CD4-positive, alpha-beta T cell treated with Interleukin-4 for 1 hour (primary cell): ENCODE measurements around the gene SAYSD1.
"Not testable (repeated sequence)": the region's sequence is repeated elsewhere in the genome, so short reads cannot be mapped to it uniquely, and the experiment has no call there.

Source experiments
- DNase-seq, 2 donors: peaks; one replicate each; pipeline ENCODE4 v3.0.0-alpha.2; 2020 to 2022

Gene SAYSD1

GRCh38 chr6:39114704-39115599 is at the start of gene SAYSD1:
SAYSD1 (minus strand) TSS chr6:39115186; CDS start chr6:39115089, 97 bp downstream.
- peak; percentile 93 to 95 for DNase-seq

DNA sequence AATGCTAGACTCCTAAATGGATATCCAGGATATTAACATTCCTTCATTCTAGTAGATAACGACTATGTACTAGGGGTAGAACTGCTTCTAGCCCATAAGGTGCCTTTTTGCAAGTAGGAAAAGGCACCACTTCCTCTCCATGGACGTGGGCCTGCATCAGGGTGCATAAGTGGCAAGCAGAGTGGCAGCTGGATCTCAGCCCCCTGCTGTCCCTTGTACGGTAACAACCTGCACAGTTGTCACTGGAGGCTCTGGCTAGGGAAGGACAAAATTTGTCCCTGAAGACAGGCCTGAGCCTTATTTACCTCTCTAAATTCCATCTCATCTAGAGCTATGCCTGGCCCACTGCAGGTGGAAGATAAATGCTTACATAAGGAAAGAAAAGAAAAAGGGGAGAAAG is 42.5 kb upstream of the SAYSD1 start:
- no peak for DNase-seq

DNA sequence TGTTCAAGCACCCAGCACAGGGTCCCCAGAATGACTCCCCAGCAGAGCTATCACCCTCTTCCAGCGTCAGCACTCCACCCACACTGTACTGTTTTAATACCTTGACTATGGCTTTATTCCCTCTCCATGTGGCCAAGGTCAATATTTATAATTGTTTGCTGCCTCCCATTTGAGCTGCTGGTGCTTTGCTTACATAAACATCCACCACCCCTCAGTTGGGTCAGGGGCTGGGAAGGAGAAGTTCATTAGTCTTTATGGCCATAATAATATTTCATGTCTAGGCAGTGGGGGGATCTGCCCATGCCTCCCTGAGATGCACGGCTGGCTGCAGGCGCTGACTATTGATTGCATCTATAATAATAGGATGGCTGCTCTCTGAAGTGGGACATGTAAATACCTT is 41.8 kb upstream of the SAYSD1 start:
- DNase-seq, result no peak

GRCh38 chr6:39154705-39155104 is 39.7 kb upstream of the SAYSD1 start:
- no peak for DNase-seq

- no peak for DNase-seq
Measured at GRCh38 chr6:39153766-39154397, 38.9 kb upstream of the SAYSD1 start.

- DNase-seq, result no peak
Measured at GRCh38 chr6:39152262-39152661, 37.3 kb upstream of the SAYSD1 start.

DNA sequence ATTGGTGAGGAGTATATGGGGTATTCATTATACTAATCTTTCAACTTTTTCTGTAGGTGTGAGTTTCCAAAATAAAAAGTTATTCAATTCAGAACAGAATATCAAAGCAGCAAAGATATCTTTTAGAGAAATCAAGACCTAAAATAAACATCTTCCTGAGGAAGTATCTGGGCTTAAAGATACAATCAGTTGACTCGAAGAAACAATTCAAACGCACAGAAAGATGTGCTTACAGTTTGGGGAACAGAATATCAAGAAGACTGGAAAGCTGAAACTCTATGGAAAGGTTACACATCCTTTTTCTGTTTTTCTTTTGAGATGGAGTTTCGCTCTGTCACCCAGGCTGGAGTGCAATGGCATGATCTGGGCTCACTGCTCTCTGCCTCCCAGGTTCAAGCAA is 36.2 kb upstream of the SAYSD1 start:
- DNase-seq, result no peak

GRCh38 chr6:39144481-39145173 is 29.6 kb upstream of the SAYSD1 start:
- no peak for DNase-seq

GRCh38 chr6:39143238-39143930 is 28.4 kb upstream of the SAYSD1 start:
- no peak for DNase-seq

DNA sequence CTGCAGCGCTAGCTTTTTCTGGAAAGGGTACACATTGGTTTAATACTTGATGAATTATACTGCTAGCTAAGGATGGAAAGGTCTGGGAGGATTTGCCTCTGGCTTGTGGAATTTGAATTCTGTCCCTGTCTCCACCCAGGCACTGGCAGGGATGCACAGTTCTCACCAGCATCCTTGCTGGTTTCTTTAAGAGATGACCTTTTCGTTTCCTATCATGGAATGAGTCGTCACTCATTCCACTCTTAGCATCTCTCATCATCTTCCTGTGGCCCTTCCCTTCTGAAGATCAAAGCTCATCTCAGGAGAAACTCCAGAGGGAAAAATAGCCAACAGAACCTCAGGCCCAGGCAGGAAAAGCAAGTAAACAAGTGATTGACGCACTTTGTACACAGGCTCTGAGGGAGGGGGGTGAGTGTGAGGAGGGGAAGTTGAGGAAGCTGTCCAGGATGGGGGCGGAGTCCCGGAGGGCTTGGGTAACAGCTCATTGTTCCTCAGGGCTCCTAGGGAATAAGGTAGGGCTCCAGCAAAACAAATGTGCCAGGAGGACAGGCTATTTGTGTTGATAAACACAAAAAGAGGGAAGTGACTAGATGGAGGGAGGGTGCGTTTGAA is 25.7 kb upstream of the SAYSD1 start:
- DNase-seq, result no peak

DNA sequence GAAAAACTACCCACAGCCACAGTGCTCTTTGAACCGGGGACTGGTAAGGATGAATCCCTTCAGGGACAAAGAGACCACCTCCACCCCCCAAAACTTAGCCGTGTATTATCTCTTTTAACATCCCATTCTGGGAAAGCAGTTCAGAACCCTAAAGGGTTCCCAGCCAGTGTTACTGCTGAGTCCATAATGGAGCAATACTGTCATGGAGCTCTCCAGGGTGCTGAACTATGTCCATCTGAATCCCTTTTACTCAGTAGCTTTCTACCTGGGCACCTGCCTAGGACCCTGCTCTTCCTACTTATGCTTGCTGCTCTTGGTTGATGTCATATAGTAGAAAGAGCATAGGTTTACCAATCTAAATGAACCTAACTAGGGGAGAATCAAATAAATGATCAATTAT is 22.3 kb upstream of the SAYSD1 start:
- DNase-seq, result peak in 1 of 2 donors; percentile 18

DNA sequence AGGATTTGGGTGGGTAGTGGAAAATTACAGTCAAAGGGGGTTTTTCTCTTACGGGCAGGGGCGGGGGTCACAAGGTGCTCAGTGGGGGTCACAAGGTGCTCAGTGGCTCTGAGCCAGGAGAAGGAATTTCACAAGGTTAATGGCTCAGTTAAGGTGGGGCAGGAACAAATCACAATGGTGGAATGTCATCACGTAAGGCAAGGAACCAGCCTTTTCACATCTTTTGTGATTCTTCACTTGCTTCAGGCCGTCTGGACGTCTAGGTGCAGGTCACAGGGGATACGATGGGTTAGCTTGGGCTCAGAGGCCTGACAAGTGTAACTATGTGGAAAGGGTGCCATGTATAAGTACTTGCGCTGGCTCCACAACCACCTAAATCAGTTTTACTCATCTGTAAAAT is 21.2 kb upstream of the SAYSD1 start:
- DNase-seq, result not testable (repeated sequence)

- DNase-seq, result not testable (repeated sequence)
Measured at GRCh38 chr6:39134761-39135160, 19.8 kb upstream of the SAYSD1 start.

DNA sequence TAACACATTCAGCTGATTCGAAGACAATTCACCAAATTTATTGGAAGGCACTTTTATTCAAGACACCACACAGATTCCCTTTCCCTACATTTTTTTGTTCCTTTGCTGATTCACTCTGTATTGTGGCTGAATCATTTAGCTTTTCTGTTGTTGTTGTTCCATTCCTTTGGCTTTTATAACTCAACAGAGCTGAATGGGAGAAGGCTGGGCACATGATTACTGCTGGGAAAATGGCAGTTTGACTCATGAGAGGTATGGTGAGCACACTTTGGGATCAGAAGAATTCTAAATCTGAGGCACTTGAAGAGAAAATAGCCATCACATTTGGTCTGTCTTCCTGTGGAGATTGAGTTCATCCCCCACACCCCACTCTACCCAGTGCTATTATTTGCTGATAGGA is 15.7 kb upstream of the SAYSD1 start:
- DNase-seq, result no peak

DNA sequence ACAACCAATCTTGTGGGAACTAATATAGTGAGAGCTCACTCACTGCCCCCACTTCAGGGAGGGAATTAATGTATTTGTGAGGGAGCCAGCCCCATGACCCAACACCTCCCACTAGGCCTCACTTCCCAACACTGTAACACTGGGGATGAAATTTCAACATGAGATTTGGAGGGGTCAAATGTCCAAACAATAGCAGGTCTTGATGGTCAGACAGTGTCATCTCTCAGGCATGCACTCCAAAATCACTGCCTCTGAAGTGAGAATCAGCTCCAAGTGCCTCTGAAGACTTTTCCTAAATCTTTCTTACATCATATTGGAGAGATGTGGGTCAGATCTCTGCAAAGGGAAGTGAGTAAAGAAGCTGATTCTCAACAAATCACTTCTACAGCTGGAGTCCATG is 13.8 kb upstream of the SAYSD1 start:
- no peak for DNase-seq

DNA sequence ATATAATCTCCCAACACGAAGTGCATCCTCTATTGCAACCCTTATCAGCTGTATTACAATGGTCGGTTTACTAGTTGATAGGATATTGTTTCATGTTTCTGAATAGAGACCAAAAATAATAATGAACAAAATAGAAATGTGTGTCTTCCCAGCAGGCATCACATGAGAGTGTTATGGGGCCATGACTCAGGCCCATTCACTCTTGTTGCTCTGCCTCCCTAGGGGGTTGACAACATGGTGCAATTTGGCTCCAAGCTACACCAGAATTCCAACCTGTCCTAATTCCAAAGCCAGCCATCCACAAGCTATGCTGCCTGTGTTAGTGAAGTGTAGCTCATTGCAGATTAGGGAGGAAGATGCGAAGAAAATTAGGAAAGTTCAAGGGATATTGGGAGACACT is 13.1 kb upstream of the SAYSD1 start:
- DNase-seq, result no peak

- DNase-seq, result no peak
Measured at GRCh38 chr6:39124114-39124513, 9.1 kb upstream of the SAYSD1 start.

- DNase-seq, result no peak
Measured at GRCh38 chr6:39118921-39119320, 3.9 kb upstream of the SAYSD1 start.

- no peak for DNase-seq
Measured at GRCh38 chr6:39114388-39114703, 640 bp downstream of the SAYSD1 start.

DNA sequence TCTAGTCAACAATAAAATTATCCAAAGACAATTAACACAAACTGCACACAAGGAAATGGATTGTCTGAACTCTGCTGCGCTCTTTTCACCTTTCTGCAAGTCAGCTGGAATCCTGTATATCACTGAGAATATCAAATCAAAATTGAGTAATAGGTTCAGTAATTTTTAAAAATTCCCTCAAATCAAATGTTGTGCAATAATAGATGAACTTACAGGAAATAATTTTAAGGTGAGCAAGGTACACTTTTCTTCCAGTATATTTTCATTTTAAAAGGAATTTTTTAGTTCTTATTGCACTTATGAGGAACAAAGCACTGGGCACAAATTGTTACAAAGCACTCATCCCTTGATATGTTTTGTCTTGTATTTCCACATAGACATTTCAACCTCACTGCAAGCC is 1.2 kb downstream of the SAYSD1 start:
- no peak for DNase-seq

DNA sequence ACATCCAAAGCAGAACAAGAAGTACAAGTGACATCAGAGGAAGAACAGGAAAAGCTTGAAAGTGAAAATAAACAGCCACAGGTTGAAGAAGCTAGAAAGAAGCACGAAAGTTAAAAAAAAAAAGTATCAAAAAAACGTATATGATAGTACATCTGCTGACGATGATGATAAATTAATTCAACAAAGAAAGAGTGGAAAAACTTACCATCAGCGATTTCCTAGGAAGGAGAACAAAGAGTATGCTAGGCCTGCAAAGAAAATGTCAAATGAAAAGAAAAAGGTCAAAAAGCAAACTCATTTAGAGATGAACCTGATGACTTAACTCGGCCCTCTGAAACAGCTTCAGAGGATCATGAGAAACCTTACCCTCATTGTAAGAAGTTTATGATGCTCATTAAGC is 3.7 kb downstream of the SAYSD1 start:
- peak in 1 of 2 donors; percentile 18 for DNase-seq

GRCh38 chr6:39108041-39108839 is 6.7 kb downstream of the SAYSD1 start:
- no peak for DNase-seq
